Omental fat pad (tissue), 4 donors: Measurements from ENCODE around the gene FBXO38. TPM values are rescaled to one million over a fixed set of nuclear protein-coding genes. Genes with fewer than 3 reads are reported as not detected.

Source experiments
- ATAC-seq: fragments of 150-250 bp; one replicate; pipeline ENCODE4 v1.9.1; 2016; ENCODE audit warnings: mild to moderate bottlenecking, moderate library complexity; ENCODE audit not compliant: low FRiP score
- DNase-seq: peaks from one replicate; pipeline ENCODE4 v3.0.0-alpha.2; 2019; ENCODE audit warnings: low spot score
- CTCF ChIP-seq, 3 donors: fragments of 450-650 bp; IDR thresholded peaks; one replicate each; pipeline ENCODE4 v1.5.1; 2016 to 2017; ENCODE audit warnings: antibody characterized with exemption in 3 of 3, mild to moderate bottlenecking in 3 of 3, moderate library complexity in 2 of 3
- total RNA-seq, 4 donors: library from RNA; depleted of rRNA; stranded (reverse); fragments of >200 nt; gene quantifications; one replicate each; pipeline ENCODE4 v1.1.0, GENCODE V29; 2016

The FBXO38 gene
- total RNA-seq, 4 donors from 2014 or later, result 27.1 to 82.5 (median 53.6) TPM

- DNase-seq (no peak), ATAC-seq (no peak)
- TF ChIP-seq CTCF (IDR thresholded peaks at IDR 0.05), result no peak
Measured at GRCh38 chr5:148403344-148403743, 19.6 kb downstream of the FBXO38 start.

- no peak for ATAC-seq
- TF ChIP-seq CTCF (IDR thresholded peaks at IDR 0.05), result no peak
- DNase-seq, result no peak
Measured at GRCh38 chr5:148406406-148406805, 22.6 kb downstream of the FBXO38 start.

GRCh38 chr5:148408092-148408491, 24.3 kb downstream of the FBXO38 start:
- no peak for DNase-seq
- ATAC-seq, result no peak
- no peak for TF ChIP-seq CTCF (IDR thresholded peaks at IDR 0.05)

- no peak for DNase-seq
- no peak for ATAC-seq
- no peak for TF ChIP-seq CTCF (IDR thresholded peaks at IDR 0.05)
Measured at GRCh38 chr5:148412124-148412523, 28.4 kb downstream of the FBXO38 start.

- ATAC-seq (no peak), DNase-seq (no peak)
- TF ChIP-seq CTCF (IDR thresholded peaks at IDR 0.05), result no peak
Measured at GRCh38 chr5:148414833-148415232, 31.1 kb downstream of the FBXO38 start.

- ATAC-seq (no peak), DNase-seq (no peak)
- no peak for TF ChIP-seq CTCF (IDR thresholded peaks at IDR 0.05)
Measured at GRCh38 chr5:148416416-148416815, 32.7 kb downstream of the FBXO38 start.

GRCh38 chr5:148416921-148417320, 33.2 kb downstream of the FBXO38 start:
- DNase-seq (no peak), ATAC-seq (no peak)

More at GRCh38 chr5:148416921-148417320, 33.2 kb downstream of the FBXO38 start:
- TF ChIP-seq CTCF (IDR thresholded peaks at IDR 0.05), result no peak
